AG04450 (cell line): ENCODE data around the gene ITPRID2. TPM values are rescaled to one million over a fixed set of nuclear protein-coding genes. Genes with fewer than 3 reads are reported as not detected.

Experiments
- CTCF ChIA-PET: fragments of 300-600, 350-600 bp; formaldehyde crosslinking; extraction: SDS; loops from one replicate; lab custom pipeline; 2022; ENCODE audit warnings: antibody characterized with exemption, inconsistent platforms; lab: Charles Lee
- POLR2A ChIA-PET: fragments of 350-600 bp; formaldehyde crosslinking; extraction: SDS; loops from one replicate; lab custom pipeline; 2021; ENCODE audit warnings: antibody characterized with exemption, inconsistent platforms; lab: Yijun Ruan, JAX
- DNase-seq: peaks from one replicate; pipeline ENCODE4 v3.0.0-alpha.2; 2011; ENCODE audit warnings: low read depth, low spot score
- H3K27ac ChIP-seq: one replicate; pipeline ENCODE4 v1.5.1; 2012; ENCODE audit warnings: low read depth, low read length, control low read depth
- H3K27me3 ChIP-seq: one replicate; pipeline ENCODE4 v1.6.0; 2012; ENCODE audit warnings: low read length; ENCODE audit not compliant: control insufficient read depth, insufficient read depth
- H3K4me3 ChIP-seq: 2 replicates; pipeline ENCODE4 v1.5.1; 2011; ENCODE audit warnings: mild to moderate bottlenecking, low read depth, low read length, control low read depth
- H3K9me3 ChIP-seq: 2 replicates; pipeline ENCODE4 v1.5.1; 2012; ENCODE audit warnings: low read length; ENCODE audit not compliant: control insufficient read depth, insufficient read depth
- CTCF ChIP-seq: IDR thresholded peaks from 2 replicates; pipeline ENCODE4 v1.5.1; 2011; ENCODE audit warnings: low read depth, low read length, control low read depth, inconsistent platforms
- polyA plus RNA-seq: library from polyadenylated mRNA; depleted of rRNA; stranded (reverse); fragments of >200 nt; gene quantifications from 2 replicates; pipeline ENCODE4 v1.2.3, GENCODE V29; 2011; rRNA removed

ITPRID2 gene
- polyA plus RNA-seq, 1 experiment, result 110 TPM

DNA sequence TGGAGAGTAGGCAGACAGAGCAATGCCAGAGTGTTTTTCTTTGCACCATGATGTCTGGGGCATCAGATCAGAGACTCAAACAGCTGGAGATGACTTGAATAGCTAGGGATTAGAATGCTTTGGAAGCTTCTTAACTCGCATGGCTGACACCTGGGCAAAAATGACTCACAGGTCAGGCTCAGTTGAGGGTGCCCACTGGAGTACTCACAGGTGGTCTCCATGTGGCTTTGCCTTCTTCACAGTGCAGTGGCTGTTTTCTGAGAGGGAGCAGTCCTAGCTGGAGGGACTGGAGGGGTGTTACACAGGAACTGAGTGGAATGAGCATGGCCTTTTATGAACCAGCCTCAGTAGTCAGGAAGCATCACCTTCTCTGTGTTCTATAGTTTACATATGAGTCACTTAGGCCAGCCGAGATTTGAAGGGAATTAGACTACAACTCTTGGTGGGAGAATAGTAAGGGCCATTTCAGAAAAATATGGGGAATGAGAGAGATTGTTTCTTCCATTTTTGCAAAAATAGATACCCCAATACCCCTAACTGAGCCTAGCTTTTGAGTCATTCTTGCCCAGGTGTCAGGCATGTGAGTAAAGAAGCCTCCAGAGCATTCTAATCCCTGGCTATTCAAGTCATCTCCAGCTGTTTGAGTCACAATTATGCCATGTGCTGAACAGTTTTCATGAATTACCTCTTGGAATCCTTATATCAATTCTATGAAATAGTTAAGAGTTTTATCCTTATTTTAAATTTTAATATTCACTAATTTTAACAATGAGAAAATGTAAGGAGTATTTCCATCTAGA is 87.0 kb downstream of the ITPRID2 start:
- no peak for TF ChIP-seq CTCF
- H3K9me3 ChIP-seq, result no peaks in the 10 kb centered on the region
- no peak overlapping the region for H3K27ac ChIP-seq
- ChIA-PET CTCF (no interaction called here), POLR2A (no interaction called here)
- DNase-seq, result no peak
- no peak overlapping the region for H3K4me3 ChIP-seq
- no peaks in the 10 kb centered on the region for H3K27me3 ChIP-seq

Other genes with a start within 250 kb of the ITPRID2 start
- 0.09 TPM in 1 of 2 replicates, not detected in the other for gene CERKL, start 234.6 kb upstream of the ITPRID2 start, polyA plus RNA-seq
- not detected in 2 replicates for gene NEUROD1, start 211.2 kb upstream of the ITPRID2 start, polyA plus RNA-seq
- gene PPP1R1C, start 94.1 kb downstream of the ITPRID2 start, polyA plus RNA-seq, result 0.26 and 0.41 TPM in 2 replicates